B cell (primary cell): Measurements from ENCODE around the gene AMPH. TPM values are rescaled to one million over a fixed set of nuclear protein-coding genes. Genes with fewer than 3 reads are reported as not detected.

ENCODE experiments used
- ATAC-seq: fragments of 200-7000 bp; cut with Tn5 transposase; one replicate; pipeline ENCODE4 v1.10.0; 2021; ENCODE audit warnings: low read depth, mild to moderate bottlenecking, moderate number of reproducible peaks, moderate library complexity
- CTCF ChIA-PET: fragments of 350-600 bp; sonication (Branson Sonifier 250); formaldehyde crosslinking; loops from one replicate; lab custom pipeline; 2021; ENCODE audit warnings: antibody characterized with exemption, inconsistent platforms; lab: Charles Lee
- POLR2A ChIA-PET: fragments of 350-600 bp; sonication (Branson Sonifier 250); formaldehyde crosslinking; loops from one replicate; lab custom pipeline; 2021; ENCODE audit warnings: antibody characterized with exemption; lab: Charles Lee
- DNase-seq: peaks from one replicate; pipeline ENCODE4 v3.0.0; 2013
- H2AFZ ChIP-seq: 2 replicates; pipeline ENCODE4 v1.6.1; 2012; ENCODE audit warnings: mild to moderate bottlenecking, low read depth, low read length; ENCODE audit not compliant: insufficient read depth, poor library complexity, severe bottlenecking
- H3K27ac ChIP-seq, 2 donors: 1 replicate in 1 of 2; 2 replicates in 1 of 2; pipeline ENCODE4 v1.5.1; 2012 to 2013; ENCODE audit warnings: low read length in 2 of 2, mild to moderate bottlenecking in 2 of 2, moderate library complexity in 1 of 2
- H3K27me3 ChIP-seq, 4 experiments: fragments of 200-600 bp in 1 of 4; sonication (generic) in 1 of 4; replicated peaks in 1 of 4; 1 replicate in 2 of 4; 2 replicates in 2 of 4; pipeline versions ENCODE4 v1.6.1 to v1.7.0; 2013 to 2016; ENCODE audit warnings: low read length in 3 of 4, mild to moderate bottlenecking in 2 of 4, mixed read lengths in 1 of 4, moderate library complexity in 1 of 4; ENCODE audit not compliant: insufficient read depth in 4 of 4, control insufficient read depth in 3 of 4; ENCODE audit errors: control extremely low read depth in 1 of 4
- H3K36me3 ChIP-seq, 2 experiments: replicated peaks in 1 of 2; 1 replicate in 1 of 2; 2 replicates in 1 of 2; pipeline versions ENCODE4 v1.6.1 to v1.7.1; 2013; ENCODE audit warnings: low read length in 1 of 2; ENCODE audit not compliant: insufficient read depth in 2 of 2, control insufficient read depth in 1 of 2; ENCODE audit errors: control extremely low read depth in 1 of 2, extremely low read depth in 1 of 2
- H3K4me1 ChIP-seq, 2 donors: fragments of 200-600 bp in 1 of 2; sonication (generic) in 1 of 2; 1 replicate in 1 of 2; 2 replicates in 1 of 2; pipeline versions ENCODE4 v1.5.1 to v1.6.1; 2013 to 2017; ENCODE audit warnings: low read length in 2 of 2; ENCODE audit not compliant: control insufficient read depth in 2 of 2, insufficient read depth in 2 of 2
- H3K4me2 ChIP-seq: replicated peaks from 2 replicates; pipeline ENCODE3; 2012; ENCODE audit warnings: mild to moderate bottlenecking, low read depth, low read length; ENCODE audit not compliant: poor library complexity, severe bottlenecking
- H3K4me3 ChIP-seq, 5 experiments: fragments of 200-600 bp in 1 of 5; sonication (generic) in 1 of 5; 1 replicate in 3 of 5; 2 replicates in 2 of 5; pipeline versions ENCODE4 v1.5.1 to v1.7.0; 2011 to 2016; ENCODE audit warnings: low read length in 4 of 5, mild to moderate bottlenecking in 4 of 5, low read depth in 2 of 5, control low read depth in 1 of 5, moderate library complexity in 1 of 5; ENCODE audit not compliant: insufficient read depth in 1 of 5; ENCODE audit errors: control extremely low read depth in 1 of 5, extremely low read depth in 1 of 5
- H3K79me2 ChIP-seq: fragments of 200-600 bp; sonication (generic); one replicate; pipeline ENCODE4 v1.6.0; 2016; ENCODE audit warnings: low read length; ENCODE audit not compliant: control insufficient read depth, insufficient read depth
- H3K9ac ChIP-seq: fragments of 200-600 bp; sonication (generic); 2 replicates; pipeline ENCODE4 v1.6.1; 2017; ENCODE audit warnings: mild to moderate bottlenecking, low read length, moderate library complexity
- H3K9me3 ChIP-seq, 3 donors: one replicate each; pipeline versions ENCODE4 v1.6.1 to v1.7.1; 2013; ENCODE audit warnings: low read length in 2 of 3; ENCODE audit not compliant: control insufficient read depth in 2 of 3, insufficient read depth in 1 of 3; ENCODE audit errors: control extremely low read depth in 1 of 3
- H4K20me1 ChIP-seq: 2 replicates; pipeline ENCODE4 v1.6.0; 2012; ENCODE audit warnings: mild to moderate bottlenecking, low read length; ENCODE audit not compliant: insufficient read depth, control insufficient read depth, poor library complexity, severe bottlenecking
- H3K27ac Mint-ChIP-seq: one replicate; pipeline ENCODE4 v1.8.0; 2021; ENCODE audit warnings: mixed read lengths
- H3K27me3 Mint-ChIP-seq: one replicate; pipeline ENCODE4 v1.8.0; 2021; ENCODE audit warnings: mixed read lengths
- H3K4me1 Mint-ChIP-seq: one replicate; pipeline ENCODE4 v1.8.0; 2021; ENCODE audit warnings: mixed read lengths
- H3K4me3 Mint-ChIP-seq: one replicate; pipeline ENCODE4 v1.8.0; 2021; ENCODE audit warnings: mixed read lengths
- H3K9me3 Mint-ChIP-seq: one replicate; pipeline ENCODE4 v1.8.0; 2022; ENCODE audit warnings: mixed read lengths; ENCODE audit not compliant: insufficient read depth
- CTCF ChIP-seq: fragments of 200-600 bp; IDR thresholded peaks from one replicate; pipeline ENCODE4 v1.8.0; 2022; ENCODE audit warnings: antibody characterized with exemption, mild to moderate bottlenecking
- EZH2 ChIP-seq: IDR thresholded peaks from 2 replicates; pipeline ENCODE4 v1.6.1; 2012; ENCODE audit warnings: borderline replicate concordance, low read depth, mild to moderate bottlenecking, moderate library complexity, low read length; ENCODE audit not compliant: insufficient read depth, poor library complexity, severe bottlenecking
- WGBS: methylation state at CpG from one replicate; pipeline ENCODE4 v1.1.5; 2013; ENCODE audit warnings: missing lambda C conversion rate; ENCODE audit not compliant: insufficient coverage; 5-methylcytosine and 5-hydroxymethylcytosine counted together
- intact Hi-C: fragments of 100-400 bp; cut with micrococcal nuclease; formaldehyde crosslinking; loops from one replicate; pipeline ENCODE4 v1.10.0; 2022
- polyA plus RNA-seq: library from polyadenylated mRNA; depleted of rRNA; stranded (reverse); fragments of >200 nt; gene quantifications from 2 replicates; pipeline ENCODE4 v1.2.3, GENCODE V29; 2012
- total RNA-seq, 2 donors: library from RNA; stranded (reverse); fragments of 120-200 nt in 1 of 2; gene quantifications; 1 replicate in 1 of 2; 2 replicates in 1 of 2; pipeline versions ENCODE4 v1.2.3 to v1.2.4, GENCODE V29; 2013 to 2022

AMPH gene
- total and polyA plus RNA-seq, 2 donors (not counting 1 experiment from before 2014, with no cell fraction given) = not detected

- Histone ChIP-seq H4K20me1 (no peaks in the 10 kb centered on the region), H3K9me3 (peaks cover 0 to 3% (median 0%) of the 10 kb centered on the region in 3 donors), H3K4me2 (no peak overlapping the region), H3K4me3 (no peak overlapping the region), H3K27ac (no peak overlapping the region), H3K36me3 (no peaks in the 10 kb centered on the region), H3K4me1 (peaks cover 3 to 4% of the 10 kb centered on the region in 2 donors), H3K27me3 (no peaks in the 10 kb centered on the region), H3K79me2 (no peaks in the 10 kb centered on the region), H3K9ac (no peak overlapping the region), H2AFZ (peak overlapping the region; percentile 37)
- no peaks in the 10 kb centered on the region for H3K9me3 Mint-ChIP-seq
- 95% methylated on average over 4 of the region's 11 CpGs for WGBS
- peaks cover 12% of the 10 kb centered on the region for H3K4me1 Mint-ChIP-seq
- no peak for TF ChIP-seq CTCF
- no peak for TF ChIP-seq EZH2
- ATAC-seq = no peak
- ChIA-PET CTCF (no interaction called here), POLR2A (no interaction called here)
- no peak overlapping the region for H3K27ac Mint-ChIP-seq
- intact Hi-C loops = no loop called here
- no peaks in the 10 kb centered on the region for H3K27me3 Mint-ChIP-seq
- H3K4me3 Mint-ChIP-seq = no peak overlapping the region
- no peak for DNase-seq
These were observed 168.4 kb downstream of the AMPH start for GRCh38 chr7:38462819-38463218.

- no peak overlapping the region for H3K4me3 Mint-ChIP-seq
- WGBS = no CpG with 5 or more reads among the region's 7 CpGs
These were observed 169.3 kb downstream of the AMPH start for GRCh38 chr7:38461887-38462286.

More at GRCh38 chr7:38461887-38462286, 169.3 kb downstream of the AMPH start:
- Mint-ChIP-seq H3K9me3 (peaks cover 2% of the 10 kb centered on the region), H3K27me3 (peaks cover 4% of the 10 kb centered on the region), H3K27ac (no peak overlapping the region), H3K4me1 (peaks cover 12% of the 10 kb centered on the region)
- peaks cover 0 to 3% (median 0%) of the 10 kb centered on the region in 3 donors for H3K9me3 ChIP-seq
- H3K27ac ChIP-seq = no peak overlapping the region
- ChIA-PET CTCF (interaction anchor here (1.2 kb wide), 1 partner anchor 63 kb away, joined by 3 read pairs; no protein-coding TSS in a partner anchor), POLR2A (no interaction called here)
- intact Hi-C loops = no loop called here
- no peaks in the 10 kb centered on the region for H3K79me2 ChIP-seq
- no peak overlapping the region for H3K4me3 ChIP-seq
- peaks cover 3 to 4% of the 10 kb centered on the region in 2 donors for H3K4me1 ChIP-seq
- ATAC-seq = no peak
- no peak for DNase-seq
- H3K27me3 ChIP-seq = no peaks in the 10 kb centered on the region
- no peaks in the 10 kb centered on the region for H4K20me1 ChIP-seq
- TF ChIP-seq CTCF = no peak
- H2AFZ ChIP-seq = no peak overlapping the region
- no peak overlapping the region for H3K4me2 ChIP-seq
- no peaks in the 10 kb centered on the region for H3K36me3 ChIP-seq
- no peak overlapping the region for H3K9ac ChIP-seq
